HG03066 (cell line): ENCODE results near the gene SPATA18.
A peak's percentile ranks its signal among the peaks of the same experiment; 100 is the strongest.
"Not testable (repeated sequence)": the region's sequence is repeated elsewhere in the genome, so short reads cannot be mapped to it uniquely, and the experiment has no call there.

Experiments used
- ATAC-seq: cut with Tn5 transposase; IDR thresholded peaks from one replicate; pipeline ENCODE4 v1.9.1; 2021; ENCODE audit warnings: low read depth; ENCODE audit not compliant: unreplicated experiment

The SPATA18 gene

DNA sequence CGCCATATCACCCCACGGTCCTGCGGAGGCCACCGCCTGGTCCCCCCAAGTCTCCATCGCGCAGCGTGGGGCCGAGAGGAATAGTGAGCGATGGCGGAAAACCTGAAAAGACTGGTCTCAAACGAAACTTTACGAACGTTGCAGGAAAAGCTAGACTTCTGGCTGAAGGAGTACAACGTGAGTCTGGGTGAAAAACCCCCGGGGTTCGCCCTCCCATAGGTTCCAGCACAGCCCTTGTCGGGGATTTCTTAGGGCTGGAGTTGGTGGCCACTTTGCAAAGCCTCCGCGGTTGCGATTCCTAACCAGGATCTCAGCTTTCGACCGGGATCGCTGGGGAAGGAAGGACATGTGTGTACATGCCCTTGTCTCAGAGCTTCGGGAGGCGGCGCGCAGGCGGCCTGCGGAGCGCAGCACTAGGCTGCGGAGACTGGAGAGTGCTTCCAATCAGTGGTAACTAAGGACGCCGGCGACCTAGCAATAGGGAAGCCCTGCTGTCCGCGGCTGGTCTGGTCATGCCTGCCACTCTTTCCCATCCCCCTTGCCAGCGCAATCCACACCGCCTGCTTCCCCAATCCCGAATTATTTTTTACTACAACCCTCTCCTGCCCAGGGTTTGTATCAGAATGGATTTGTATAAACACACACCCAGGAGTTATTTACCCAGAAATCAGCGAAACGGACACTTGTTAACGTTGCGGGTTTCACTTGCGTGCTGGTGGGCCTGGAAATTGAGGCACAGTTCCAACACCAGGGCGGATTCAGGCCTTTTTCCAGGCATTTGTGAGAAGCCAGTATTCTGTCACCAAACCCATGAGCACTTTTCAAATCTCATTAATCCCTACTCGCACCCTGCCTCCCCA is 741 bp downstream of the SPATA18 start:
- peak; percentile 63 for ATAC-seq

DNA sequence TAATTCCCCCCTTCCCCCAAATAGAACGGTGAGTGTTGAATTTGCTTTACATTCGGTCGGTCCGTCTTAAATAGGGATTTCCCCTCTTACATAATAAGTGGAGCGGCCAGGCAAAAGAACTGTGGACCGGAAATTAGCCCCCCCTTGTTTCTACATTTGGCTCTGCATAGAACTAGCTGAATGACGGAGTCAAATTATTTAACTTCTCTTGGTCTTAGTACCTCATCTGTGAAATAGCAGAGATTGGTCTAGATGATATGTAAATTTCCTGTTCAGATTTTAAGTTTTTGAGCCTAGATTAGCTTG is 1.3 kb downstream of the SPATA18 start:
- ATAC-seq: peak; percentile 44

DNA sequence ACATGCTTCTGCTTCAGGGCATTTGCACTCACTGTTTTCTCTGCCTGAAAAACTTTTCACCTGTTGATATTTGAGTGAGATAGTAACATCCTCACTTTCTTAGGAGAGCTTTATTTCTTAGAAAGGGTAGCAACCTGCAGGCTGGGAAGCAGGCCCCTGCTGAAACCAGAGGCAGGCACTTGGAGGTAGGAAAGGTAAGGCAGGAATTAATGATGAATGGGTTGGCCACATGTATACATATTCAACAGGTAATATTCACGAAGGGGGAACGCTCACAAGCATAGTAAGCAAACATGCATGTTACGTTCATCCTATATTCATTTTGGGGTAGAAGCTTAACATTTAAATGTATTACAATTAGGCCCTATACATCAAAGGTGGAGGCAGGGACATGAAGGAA is 3.1 kb downstream of the SPATA18 start:
- ATAC-seq: no peak

DNA sequence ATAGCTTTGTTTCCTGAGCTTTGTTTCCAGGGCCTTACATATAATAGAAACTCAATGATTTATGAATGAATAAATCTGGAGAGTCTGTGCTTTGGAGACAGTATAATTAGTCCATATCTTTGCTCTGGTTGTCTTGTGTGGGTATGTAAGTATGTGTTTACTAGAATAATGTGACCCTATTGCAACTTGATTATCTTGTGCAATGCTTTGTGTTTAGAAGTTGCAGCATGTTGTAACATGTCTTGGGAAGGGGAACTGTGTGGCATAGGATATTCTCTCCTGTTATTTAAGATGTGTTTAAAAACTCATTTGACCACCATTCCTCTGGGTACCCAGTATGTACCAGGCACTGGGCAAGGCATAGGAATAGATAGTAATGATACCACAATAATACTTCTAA is 6.1 kb downstream of the SPATA18 start:
- ATAC-seq: no peak

DNA sequence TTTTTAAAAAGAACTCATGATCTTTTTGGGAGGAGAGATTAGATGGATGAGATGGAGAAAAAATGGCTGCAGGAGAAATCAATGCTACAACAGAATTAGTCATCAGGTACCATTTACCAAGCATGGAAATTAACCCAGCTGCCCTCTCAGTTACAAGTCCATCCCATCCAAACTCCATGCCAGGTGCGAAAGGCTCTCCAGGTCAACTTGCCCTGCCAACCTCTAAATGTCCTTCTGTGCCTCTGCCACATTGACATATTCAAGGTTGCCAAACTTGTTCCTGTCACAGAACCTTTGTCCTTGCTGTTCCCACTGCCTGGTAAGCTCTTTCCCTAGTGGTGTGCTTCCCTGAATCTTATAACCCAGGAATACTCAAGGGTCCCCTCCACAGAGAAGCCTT is 7.2 kb downstream of the SPATA18 start:
- ATAC-seq: no peak

DNA sequence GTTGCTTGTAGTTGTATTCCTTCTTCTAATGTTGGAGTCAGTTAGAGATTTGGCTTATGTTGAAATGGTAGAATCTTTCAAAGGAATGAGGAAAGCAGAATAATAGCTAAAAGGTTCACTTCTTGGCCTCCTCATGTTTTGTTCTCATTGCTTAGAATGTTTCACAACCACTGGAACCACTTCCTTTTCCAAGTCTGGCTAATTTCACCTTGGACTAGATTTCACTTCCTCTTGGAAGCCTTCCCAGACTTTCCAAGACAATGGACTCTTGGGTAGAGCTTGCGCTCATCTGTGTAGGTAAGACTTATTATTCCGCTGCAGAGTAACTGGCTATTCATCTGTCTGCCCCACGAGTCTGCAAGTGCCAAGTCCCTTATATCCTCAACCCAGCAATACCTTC is 8.3 kb downstream of the SPATA18 start:
- no peak for ATAC-seq

DNA sequence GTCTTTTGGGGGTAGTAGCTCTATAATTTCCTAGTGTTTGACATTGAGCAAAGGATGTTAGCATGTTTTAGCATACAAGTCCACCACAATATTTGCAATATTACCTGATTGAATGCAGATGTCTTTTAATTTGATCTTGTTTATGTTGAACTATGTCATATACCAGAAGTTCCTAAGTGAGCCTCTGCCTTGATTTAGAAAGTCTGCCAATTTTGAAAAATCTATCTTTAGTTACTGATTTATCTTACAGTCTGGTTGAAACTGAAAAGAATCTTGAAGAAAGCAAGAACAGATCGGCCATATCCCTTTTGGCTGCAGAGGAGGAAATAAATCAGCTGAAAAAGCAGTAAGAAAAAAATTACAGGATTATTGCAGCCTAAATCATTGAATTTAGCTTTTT is 18.5 kb downstream of the SPATA18 start:
- ATAC-seq: no peak

DNA sequence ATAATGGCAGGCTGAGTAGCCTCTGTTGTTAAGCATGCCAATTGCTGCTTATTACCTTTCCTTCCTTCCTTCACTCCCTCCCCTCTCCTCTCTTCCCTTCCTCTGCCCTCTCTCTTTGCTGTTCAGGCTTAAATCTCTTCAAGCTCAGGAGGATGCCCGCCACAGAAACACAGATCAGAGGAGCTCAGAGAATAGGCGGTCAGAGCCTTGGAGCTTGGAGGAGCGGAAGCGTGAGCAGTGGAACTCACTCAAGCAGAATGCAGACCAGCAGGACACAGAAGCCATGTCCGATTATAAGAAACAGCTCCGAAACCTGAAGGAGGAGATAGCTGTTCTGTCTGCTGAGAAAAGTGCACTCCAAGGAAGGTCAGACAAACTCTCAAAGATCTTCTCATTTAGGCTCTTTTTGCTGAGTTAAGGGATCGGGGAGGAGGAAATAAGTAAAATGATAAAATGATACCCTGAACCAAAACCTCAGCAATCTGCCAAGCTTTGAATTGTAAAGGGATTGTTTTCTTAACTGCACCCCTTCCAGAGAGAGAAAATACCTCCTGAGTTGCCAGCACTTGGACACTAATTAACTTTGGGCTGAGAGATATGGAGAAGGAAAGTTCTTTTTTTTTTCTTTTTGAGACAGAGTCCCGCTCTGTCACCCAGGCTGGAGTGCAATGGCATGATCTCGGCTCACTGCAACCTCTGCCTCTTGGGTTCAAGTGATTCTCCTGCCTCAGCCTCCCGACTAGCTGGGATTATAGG is 20.9 kb downstream of the SPATA18 start:
- no peak for ATAC-seq

DNA sequence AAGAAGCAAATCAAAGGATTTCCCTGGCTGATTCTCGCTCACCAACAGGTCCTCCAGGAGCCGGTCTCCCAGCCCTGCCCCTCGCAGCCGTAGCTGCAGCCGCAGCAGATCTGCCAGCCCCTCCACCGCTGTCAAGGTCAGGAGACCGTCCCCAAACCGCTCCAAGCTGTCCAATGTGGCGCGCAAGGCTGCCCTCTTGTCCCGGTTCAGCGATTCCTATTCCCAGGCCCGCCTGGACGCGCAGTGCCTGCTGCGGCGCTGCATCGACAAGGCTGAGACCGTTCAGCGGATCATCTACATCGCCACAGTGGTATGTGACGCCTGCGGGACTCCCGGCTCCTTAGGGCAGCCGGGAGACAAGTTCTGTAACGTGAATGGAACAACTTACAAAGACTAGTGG is 25.6 kb downstream of the SPATA18 start:
- ATAC-seq: no peak

DNA sequence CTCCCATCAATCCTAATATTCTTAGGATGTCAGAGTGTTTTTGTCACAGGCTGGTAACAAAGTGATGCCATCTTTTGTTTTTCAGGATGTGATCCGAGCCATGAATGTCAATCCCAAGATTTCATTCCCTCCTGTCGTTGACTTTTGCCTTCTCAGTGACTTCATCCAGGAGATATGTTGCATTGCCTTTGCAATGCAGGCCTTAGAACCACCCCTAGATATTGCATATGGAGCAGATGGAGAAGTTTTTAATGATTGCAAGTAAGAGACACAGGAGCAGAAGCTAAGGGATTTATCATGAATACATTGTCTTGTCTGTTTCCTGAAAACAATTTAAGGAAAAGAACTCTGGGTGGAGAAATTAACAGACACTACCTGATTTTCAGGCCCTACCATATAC is 28.6 kb downstream of the SPATA18 start:
- ATAC-seq: no peak

DNA sequence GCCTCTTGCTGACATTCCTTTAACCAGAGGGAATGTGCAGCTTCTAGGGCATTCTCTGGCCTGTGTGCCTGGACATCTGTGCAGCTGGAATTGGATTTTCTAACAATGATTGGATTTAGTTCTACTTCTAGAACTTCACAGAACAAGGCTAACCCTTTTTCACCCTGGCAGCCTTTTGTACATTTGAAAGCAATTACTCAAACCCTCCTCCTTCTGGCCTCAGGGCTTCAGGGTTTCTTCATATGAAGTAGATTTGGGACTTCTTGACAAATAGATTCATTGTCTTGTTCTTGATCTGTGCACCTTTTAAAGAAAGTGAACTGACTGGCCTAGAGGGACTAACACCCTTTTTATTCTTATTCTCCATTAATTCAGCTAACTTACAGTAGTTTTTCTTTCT is 30.1 kb downstream of the SPATA18 start:
- ATAC-seq: no peak

DNA sequence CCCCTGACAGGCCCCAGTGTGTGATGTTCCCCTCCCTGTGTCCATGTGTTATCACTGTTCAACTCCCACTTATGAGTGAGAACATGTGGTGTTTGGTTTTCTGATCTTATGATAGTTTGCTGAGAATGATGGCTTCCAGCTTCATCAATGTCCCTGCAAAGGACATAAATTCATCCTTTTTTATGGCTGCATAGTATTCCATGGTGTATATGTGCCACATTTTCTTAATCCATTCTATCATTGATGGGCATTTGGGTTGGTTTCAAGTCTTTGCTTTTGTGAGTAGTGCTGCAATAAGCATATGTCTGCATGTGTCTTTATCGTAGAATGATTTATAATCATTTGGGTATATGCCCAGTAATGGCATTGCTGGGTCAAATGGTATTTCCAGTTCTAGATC is 35.3 kb downstream of the SPATA18 start:
- ATAC-seq: not testable (repeated sequence)

DNA sequence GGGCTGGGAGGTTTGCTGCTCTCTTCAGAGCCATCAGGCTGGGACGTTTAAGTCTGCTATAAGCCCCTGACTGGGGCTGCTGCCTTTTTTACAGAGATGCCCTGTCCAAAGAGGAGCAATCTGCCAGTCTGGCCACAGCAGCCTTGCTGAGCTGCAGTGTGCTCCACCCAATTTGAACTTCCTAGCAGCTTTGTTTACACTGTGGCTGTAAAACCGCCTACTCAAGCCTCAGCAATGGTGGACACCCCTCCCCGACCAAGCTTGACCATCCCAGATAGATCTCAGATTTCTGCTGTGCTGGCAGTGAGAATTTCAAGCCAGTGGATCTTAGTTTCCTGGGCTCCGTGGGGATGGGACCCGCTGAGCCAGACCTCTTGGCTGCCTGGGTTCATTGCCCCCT is 40.7 kb downstream of the SPATA18 start:
- no peak for ATAC-seq

DNA sequence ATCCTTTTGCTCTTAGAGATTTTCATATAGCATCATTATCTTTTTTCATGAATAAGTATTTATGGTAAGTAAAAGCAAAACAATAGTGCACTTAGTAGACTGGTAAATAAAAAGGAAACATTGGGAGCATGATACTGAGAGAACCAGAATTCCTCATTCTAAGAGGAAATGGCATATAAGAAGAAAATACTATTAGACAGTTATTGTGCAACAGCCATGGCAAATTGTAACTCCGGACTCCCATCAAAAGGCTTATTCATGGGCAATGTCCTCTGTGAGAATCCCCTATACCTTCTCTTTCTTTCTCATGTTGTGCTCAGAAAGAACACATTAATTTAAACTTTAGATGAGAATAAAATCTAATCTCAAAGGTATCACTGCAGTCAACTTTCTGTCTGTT is 42.4 kb downstream of the SPATA18 start:
- ATAC-seq: no peak

DNA sequence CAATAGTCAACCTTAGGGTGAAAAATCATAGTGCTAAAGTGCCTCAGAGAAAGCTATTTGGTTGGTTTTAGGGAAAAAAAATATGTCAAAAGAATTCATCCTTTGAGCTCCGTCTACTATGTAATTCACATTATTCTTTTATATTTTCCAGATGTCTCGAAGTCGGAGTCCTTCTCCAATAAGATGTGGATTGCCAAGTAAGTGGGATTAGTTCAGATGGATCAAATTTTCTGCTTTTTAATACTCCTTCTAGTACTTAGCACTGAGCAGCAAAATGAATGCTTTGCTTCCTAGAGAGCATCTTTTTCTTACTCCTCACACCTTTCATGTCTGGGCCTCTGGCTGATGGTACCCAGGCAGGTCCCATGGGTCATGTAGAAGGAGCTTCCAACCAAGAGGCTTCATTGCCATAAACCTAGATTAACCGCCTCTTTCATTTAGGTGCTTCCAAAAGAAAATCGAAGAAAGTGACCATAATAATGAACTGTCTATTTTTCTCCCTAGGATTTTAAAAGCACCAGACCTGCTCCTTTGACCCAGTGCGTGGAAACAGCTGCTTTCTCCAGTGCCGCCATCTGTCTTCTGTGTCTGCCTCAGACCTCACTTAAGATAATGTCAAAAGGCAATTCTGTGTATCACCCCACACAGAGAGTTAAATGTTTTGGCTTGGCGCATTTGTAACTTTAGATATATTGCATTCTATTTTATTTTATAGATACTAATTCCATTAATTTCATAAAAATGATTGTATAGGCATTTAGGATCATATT is 43.5 kb downstream of the SPATA18 start:
- ATAC-seq: no peak

DNA sequence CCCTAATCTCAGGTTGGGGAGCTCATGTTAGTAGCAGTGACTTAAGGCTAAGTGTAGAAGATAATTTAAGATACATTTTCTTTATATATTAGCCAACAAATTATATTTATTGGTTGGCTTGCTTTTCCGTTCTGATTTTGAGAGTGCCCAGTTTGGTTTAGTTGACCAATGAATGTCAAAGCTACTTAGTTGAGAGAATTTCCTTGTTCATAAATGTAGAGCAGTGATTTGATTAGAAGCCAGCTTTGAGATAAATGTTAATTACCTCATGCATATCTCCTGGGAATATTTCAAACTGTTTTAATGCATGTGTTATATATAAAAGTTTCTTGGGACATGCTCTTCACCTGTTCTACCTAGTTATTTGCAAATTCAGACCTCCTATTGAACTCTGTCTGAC is 44.3 kb downstream of the SPATA18 start:
- ATAC-seq: no peak

DNA sequence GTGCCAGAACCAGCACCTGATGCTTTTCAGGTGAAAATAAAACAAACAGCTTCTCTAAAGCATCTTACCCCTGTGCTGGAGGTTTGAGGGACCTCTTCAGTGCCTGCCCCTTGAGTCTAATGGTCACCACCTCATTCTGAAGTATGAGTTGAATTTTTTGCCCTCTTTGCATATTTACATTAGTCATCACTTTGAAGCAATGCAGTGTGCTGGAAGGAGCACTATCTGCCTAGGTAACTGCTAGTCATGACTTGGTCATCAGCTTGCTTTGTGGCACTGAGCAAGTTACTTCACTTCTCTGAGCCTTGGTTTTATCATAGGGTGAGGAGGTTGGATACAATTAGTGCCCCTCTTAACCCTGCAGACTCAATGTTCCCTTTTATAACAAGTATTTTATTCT is 44.9 kb downstream of the SPATA18 start:
- no peak for ATAC-seq

DNA sequence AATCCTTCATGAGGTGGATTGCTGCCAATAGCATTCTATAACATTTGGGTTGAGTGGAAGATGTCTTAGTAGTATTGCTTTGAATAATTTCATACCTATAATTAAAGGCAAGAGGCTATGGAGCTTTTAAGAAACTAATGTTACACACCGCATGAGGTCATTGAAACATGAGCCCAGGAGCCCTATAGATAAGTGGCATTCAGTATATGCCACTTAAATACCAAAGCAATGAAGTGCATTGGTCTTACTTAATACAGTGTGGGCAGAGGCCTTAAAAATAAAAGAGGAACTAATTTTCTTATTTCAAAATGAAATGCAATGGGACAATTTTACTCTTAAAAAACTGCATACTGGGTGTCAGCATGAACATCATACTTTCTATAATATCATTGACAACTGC is 47.5 kb downstream of the SPATA18 start:
- no peak for ATAC-seq

DNA sequence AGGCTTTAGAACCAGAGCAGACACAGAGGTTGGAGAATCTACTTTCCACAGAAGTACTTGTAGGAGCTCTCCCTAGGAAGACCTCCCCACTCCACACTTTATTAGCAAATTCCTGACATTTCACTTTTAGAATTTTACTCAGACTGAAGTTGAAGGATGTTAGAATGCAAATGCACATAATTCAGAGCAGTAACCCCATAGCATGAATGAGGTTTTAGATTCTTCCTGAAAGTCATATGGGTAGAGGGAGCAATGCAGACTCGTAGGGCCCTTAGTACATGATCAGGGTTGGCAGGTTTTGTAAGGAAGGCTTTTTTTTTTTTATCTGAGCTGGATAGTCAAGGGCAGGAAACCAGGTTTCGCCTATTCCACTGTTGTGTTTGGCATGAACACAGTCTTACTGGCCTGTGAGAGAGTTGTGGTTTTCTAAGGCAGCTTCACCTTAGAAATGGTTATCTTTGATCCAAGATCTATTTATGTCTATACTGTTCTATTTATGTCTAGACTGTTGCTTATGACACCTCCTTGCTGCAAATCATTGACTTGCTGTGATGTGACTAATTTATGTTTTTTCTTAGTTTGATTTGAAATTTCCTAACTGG is 48.9 kb downstream of the SPATA18 start:
- no peak for ATAC-seq

DNA sequence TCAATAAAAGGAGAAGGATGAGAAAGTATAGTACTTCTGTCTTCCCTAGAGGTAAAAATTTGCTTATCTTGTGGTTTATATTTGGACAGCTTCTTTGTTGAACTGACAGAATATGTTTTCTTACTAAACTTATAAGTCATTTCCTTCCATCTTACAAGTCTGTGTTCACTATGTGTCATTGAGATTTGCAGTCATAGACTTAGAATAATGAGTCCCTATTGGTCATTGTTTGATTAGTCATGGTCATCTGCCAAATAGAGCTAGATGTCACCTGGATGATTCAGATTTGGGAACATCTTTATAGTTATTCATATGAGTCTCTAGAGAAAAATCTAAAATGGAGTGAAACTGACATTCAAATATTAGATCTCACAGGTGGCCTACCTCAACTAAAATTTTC is 51.5 kb downstream of the SPATA18 start:
- ATAC-seq: no peak

DNA sequence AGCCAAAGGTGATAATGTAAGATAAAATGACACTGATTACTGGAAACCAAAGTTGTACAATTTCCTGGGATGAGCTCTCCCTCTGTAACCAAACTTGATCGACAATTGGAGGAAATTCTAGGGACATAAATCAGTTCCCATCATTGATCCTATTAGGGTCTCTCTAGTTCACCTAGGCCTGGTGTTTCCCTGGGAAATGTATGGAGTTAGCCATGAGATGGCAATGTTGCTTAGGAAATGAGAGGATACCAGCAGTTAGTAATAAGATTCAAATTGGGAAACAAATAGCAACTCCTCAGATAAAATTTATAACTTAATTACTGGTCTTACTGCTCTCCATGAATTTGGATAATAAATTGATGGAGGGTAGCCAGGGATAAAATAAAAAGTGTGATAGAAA is 52.2 kb downstream of the SPATA18 start:
- ATAC-seq: no peak
